ENCODE results near the gene CTNS. TPM values are rescaled to one million over a fixed set of nuclear protein-coding genes. Genes with fewer than 3 reads are reported as not detected.

CTNS gene
- total RNA-seq, 4 donors from 2014 or later, result 15.0 to 141 (median 60.2) TPM

DNA sequence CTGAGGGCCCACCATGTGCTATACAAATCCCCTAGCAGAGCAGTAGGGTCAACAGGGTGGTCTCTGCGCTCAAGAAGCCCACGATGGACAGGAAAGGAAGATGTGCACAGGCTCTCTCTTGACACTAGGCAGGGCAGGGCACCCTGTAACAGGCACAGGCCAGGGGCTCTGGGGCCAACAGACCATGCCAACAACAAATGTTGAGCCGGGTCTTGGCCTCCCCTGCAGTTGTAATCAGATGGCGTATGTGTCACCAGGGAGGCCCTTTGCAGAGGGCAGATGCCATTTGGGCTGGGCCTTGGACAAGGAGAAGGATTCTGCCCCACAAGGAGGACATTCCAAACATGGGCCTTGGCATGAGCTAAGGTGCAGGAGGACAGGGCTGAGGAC lies 32.7 kb upstream of the CTNS start:
- Histone ChIP-seq H3K27me3 (no peaks in the 10 kb centered on the region), H3K4me1 (no peaks in the 10 kb centered on the region), H3K36me3 (peaks cover 0 to 40% of the 10 kb centered on the region in 2 donors), H3K27ac (no peak overlapping the region), H3K9me3 (no peaks in the 10 kb centered on the region), H3K4me3 (no peak overlapping the region)
- DNase-seq (no peak), ATAC-seq (no peak)
- TF ChIP-seq, protein P1, sequence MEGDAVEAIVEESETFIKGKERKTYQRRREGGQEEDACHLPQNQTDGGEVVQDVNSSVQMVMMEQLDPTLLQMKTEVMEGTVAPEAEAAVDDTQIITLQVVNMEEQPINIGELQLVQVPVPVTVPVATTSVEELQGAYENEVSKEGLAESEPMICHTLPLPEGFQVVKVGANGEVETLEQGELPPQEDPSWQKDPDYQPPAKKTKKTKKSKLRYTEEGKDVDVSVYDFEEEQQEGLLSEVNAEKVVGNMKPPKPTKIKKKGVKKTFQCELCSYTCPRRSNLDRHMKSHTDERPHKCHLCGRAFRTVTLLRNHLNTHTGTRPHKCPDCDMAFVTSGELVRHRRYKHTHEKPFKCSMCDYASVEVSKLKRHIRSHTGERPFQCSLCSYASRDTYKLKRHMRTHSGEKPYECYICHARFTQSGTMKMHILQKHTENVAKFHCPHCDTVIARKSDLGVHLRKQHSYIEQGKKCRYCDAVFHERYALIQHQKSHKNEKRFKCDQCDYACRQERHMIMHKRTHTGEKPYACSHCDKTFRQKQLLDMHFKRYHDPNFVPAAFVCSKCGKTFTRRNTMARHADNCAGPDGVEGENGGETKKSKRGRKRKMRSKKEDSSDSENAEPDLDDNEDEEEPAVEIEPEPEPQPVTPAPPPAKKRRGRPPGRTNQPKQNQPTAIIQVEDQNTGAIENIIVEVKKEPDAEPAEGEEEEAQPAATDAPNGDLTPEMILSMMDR (IDR thresholded peaks at IDR 0.05 in 4 of 5, conservative IDR thresholded peaks at IDR 0.05 in 1 of 5), result no peak
- no peak for TF ChIP-seq POLR2A (IDR thresholded peaks at IDR 0.05)
- in situ Hi-C loops (cut with MboI; ENCODE audit: low sequenced_read_pairs in 4 of 4) (no loop called here), intact Hi-C loops (cut with DNase I; ENCODE audit: low total_unique reads) (no loop called here)

DNA sequence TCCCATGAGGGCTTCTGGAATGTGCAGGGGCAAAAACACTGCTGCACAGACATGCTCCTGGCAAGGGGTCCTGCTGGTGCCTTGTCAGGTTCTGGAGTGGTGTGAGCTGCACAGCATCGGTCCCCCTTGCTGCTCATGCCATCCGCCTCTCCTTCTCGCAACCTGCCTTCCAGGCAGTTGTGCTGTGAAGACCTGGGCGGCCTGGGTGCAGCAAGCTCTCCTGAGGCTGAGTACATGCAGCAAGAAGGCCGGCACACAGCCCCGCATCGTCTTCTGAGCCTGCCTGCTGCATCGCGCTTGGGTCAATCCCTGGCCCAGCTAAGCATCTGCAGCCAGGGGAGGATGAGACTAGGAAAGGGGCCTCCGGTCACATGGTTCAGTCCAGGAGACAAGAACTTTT lies 26.9 kb upstream of the CTNS start:
- no peaks in the 10 kb centered on the region for H3K27me3 ChIP-seq
- no peak for DNase-seq
- no peak overlapping the region for H3K27ac ChIP-seq
- in situ Hi-C loops (cut with MboI; ENCODE audit: low sequenced_read_pairs in 4 of 4) (no loop called here), intact Hi-C loops (cut with DNase I; ENCODE audit: low total_unique reads) (no loop called here)
- no peak for ATAC-seq
- peaks cover 0 to 85% of the 10 kb centered on the region in 2 donors for H3K36me3 ChIP-seq
- H3K4me3 ChIP-seq, result no peak overlapping the region
- no peaks in the 10 kb centered on the region for H3K4me1 ChIP-seq
- TF ChIP-seq, protein P1 (IDR thresholded peaks at IDR 0.05 in 4 of 5, conservative IDR thresholded peaks at IDR 0.05 in 1 of 5), result no peak
- no peak for TF ChIP-seq POLR2A (IDR thresholded peaks at IDR 0.05)
- H3K9me3 ChIP-seq, result no peaks in the 10 kb centered on the region

DNA sequence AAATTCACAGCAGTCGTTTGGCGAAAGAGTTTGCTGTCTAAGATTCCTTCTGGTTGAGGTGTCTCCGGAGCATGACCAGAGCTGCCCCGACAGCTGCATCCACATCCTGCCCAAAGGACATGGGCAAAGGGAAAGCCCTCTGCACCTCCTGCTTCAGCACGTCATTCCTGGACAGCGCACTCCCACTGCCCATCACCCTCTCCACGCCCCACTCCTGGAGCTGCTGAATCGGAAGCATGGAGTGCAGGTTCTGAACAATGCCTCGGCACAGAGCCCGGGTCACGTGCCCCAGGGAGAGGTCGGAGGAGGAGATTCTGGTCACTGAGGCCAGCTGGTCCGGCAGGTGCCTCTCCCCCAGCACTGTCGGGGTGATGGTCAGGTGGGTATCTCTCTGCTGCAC lies 26.0 kb upstream of the CTNS start:
- peaks cover 0 to 88% of the 10 kb centered on the region in 2 donors for H3K36me3 ChIP-seq
- no peak overlapping the region for H3K27ac ChIP-seq
- H3K4me1 ChIP-seq, result no peaks in the 10 kb centered on the region
- no peak overlapping the region for H3K4me3 ChIP-seq
- ATAC-seq (no peak), DNase-seq (no peak)
- H3K9me3 ChIP-seq, result no peaks in the 10 kb centered on the region
- TF ChIP-seq, protein P1 (IDR thresholded peaks at IDR 0.05 in 4 of 5, conservative IDR thresholded peaks at IDR 0.05 in 1 of 5), result no peak
- no peak for TF ChIP-seq POLR2A (IDR thresholded peaks at IDR 0.05)
- in situ Hi-C loops (cut with MboI; ENCODE audit: low sequenced_read_pairs in 4 of 4) (no loop called here), intact Hi-C loops (cut with DNase I; ENCODE audit: low total_unique reads) (no loop called here)
- no peaks in the 10 kb centered on the region for H3K27me3 ChIP-seq

DNA sequence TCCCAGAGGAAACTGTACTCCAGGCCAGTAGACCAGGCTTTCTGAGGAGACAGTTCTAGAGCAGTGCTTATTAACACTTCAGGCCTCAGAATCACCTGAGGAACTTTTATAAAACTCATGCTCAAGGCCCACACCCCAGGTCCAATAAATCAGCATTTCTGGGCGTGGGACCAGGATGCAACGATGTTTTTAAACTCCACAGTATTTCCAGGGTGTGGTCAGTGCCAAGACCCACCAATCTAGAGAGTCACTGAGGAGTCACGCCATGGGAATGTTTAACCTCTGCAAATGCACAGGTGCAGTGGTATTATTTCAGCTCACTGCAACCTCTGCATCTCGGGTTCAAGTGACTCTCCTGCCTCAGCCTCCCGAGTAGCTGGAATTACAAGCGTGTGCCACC lies 23.4 kb upstream of the CTNS start:
- Histone ChIP-seq H3K9me3 (no peaks in the 10 kb centered on the region), H3K27ac (no peak overlapping the region), H3K36me3 (peaks cover 9 to 86% of the 10 kb centered on the region in 2 donors), H3K4me1 (no peaks in the 10 kb centered on the region), H3K4me3 (no peak overlapping the region), H3K27me3 (no peaks in the 10 kb centered on the region)
- in situ Hi-C loops (cut with MboI; ENCODE audit: low sequenced_read_pairs in 4 of 4) (no loop called here), intact Hi-C loops (cut with DNase I; ENCODE audit: low total_unique reads) (no loop called here)
- ATAC-seq (no peak), DNase-seq (no peak)
- TF ChIP-seq, protein P1 (IDR thresholded peaks at IDR 0.05 in 4 of 5, conservative IDR thresholded peaks at IDR 0.05 in 1 of 5), result no peak
- TF ChIP-seq POLR2A (IDR thresholded peaks at IDR 0.05), result no peak

DNA sequence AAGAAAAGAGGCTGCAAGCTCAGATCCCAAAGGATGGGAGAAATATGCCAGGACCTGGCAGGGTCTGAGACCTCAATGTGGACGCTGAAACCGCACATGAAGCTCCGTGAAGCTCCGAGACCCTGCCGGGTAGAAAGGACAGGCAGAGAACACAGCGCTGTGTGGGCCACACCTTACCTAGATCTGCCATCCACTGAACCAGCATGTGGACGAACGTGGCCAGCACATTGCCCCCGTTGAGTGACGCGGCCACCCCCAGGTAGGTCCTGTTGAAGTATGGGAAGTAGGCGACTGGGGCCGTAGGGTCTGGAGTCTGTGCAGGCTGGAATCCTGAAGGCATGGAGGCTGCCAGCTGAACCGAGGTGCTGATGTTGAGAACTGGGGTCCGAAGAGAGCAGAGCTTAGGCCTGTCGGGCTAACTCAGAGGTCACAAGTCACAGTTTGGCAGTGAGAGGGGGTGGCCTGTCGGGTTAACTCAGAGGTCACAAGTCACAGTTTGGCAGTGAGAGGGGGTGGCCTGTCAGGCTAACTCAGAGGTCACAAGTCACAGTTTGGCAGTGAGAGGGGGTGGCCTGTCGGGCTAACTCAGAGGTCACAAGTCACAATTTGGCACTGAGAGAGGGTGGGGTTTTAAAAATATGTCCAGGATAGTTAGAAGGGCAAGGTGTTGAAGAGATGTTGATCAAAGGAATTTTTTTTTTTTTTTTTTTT lies 21.2 kb upstream of the CTNS start:
- Histone ChIP-seq H3K36me3 (peaks cover 9 to 84% of the 10 kb centered on the region in 2 donors), H3K27ac (no peak overlapping the region), H3K9me3 (no peaks in the 10 kb centered on the region), H3K27me3 (no peaks in the 10 kb centered on the region), H3K4me3 (no peak overlapping the region), H3K4me1 (no peaks in the 10 kb centered on the region)
- intact Hi-C loops (cut with DNase I; ENCODE audit: low total_unique reads), result no loop called here
- TF ChIP-seq POLR2A (IDR thresholded peaks at IDR 0.05), result no peak
- TF ChIP-seq, protein P1 (IDR thresholded peaks at IDR 0.05 in 4 of 5, conservative IDR thresholded peaks at IDR 0.05 in 1 of 5), result no peak
- in situ Hi-C loops (cut with MboI; ENCODE audit: low sequenced_read_pairs in 4 of 4), result no loop called here
- no peak for DNase-seq
- ATAC-seq, result no peak
